Hepatocyte (in vitro differentiated cells): ENCODE data around the gene DUSP16.

ENCODE experiments used
- CTCF ChIP-seq: fragments of 200-600 bp; sonication (generic); IDR thresholded peaks from 2 replicates; pipeline ENCODE4 v1.5.1; 2016; ENCODE audit warnings: antibody characterized with exemption, mild to moderate bottlenecking; ENCODE audit not compliant: poor library complexity
- EZH2 ChIP-seq: fragments of 200-600 bp; sonication (generic); IDR thresholded peaks from 2 replicates; pipeline ENCODE4 v1.6.1; 2016; ENCODE audit warnings: antibody characterized with exemption, mild to moderate bottlenecking, borderline replicate concordance
- EZH2phosphoT487 ChIP-seq: fragments of 200-600 bp; sonication (generic); IDR thresholded peaks from one replicate; pipeline ENCODE4 v1.6.1; 2018; ENCODE audit warnings: antibody characterized with exemption, mild to moderate bottlenecking, low read depth, moderate library complexity; ENCODE audit not compliant: unreplicated experiment, severe bottlenecking

GRCh38 chr12:12587878-12588277 is 25.2 kb upstream of the DUSP16 start:
- no peak for TF ChIP-seq CTCF
- TF ChIP-seq EZH2phosphoT487, result no peak
- TF ChIP-seq EZH2, result no peak
